ENCODE results near the gene ASH1L.

ASH1L gene

GRCh38 chr1:155481741-155482241 is 80.8 kb downstream of the ASH1L start:
- no peak overlapping the region for H3K9ac ChIP-seq (ENCODE audit: low read depth, low read length)
- no peaks in the 10 kb centered on the region for H3K36me3 ChIP-seq (ENCODE audit: control insufficient read depth, insufficient read depth, low read length)
- no peaks in the 10 kb centered on the region for H3K9me3 ChIP-seq (ENCODE audit: control insufficient read depth, insufficient read depth, low read length)
- H3K27me3 ChIP-seq (ENCODE audit: control insufficient read depth, insufficient read depth, low read length): no peaks in the 10 kb centered on the region
- no peaks in the 10 kb centered on the region for H3K4me1 ChIP-seq (ENCODE audit: control insufficient read depth, insufficient read depth, low read length)
- no peak overlapping the region for H3K4me3 ChIP-seq (ENCODE audit: low read depth, low read length)

- H3K9ac ChIP-seq (ENCODE audit: low read depth, low read length): no peak overlapping the region
- H3K9me3 ChIP-seq (ENCODE audit: control insufficient read depth, insufficient read depth, low read length): no peaks in the 10 kb centered on the region
- H3K4me1 ChIP-seq (ENCODE audit: control insufficient read depth, insufficient read depth, low read length): no peaks in the 10 kb centered on the region
- no peaks in the 10 kb centered on the region for H3K27me3 ChIP-seq (ENCODE audit: control insufficient read depth, insufficient read depth, low read length)
- no peak overlapping the region for H3K4me3 ChIP-seq (ENCODE audit: low read depth, low read length)
- no peaks in the 10 kb centered on the region for H3K36me3 ChIP-seq (ENCODE audit: control insufficient read depth, insufficient read depth, low read length)
These were observed 83.4 kb downstream of the ASH1L start for GRCh38 chr1:155479205-155479604.

GRCh38 chr1:155478270-155478852 is 84.2 kb downstream of the ASH1L start:
- Histone ChIP-seq H3K4me1 (ENCODE audit: control insufficient read depth, insufficient read depth, low read length) (no peaks in the 10 kb centered on the region), H3K4me3 (ENCODE audit: low read depth, low read length) (no peak overlapping the region), H3K36me3 (ENCODE audit: control insufficient read depth, insufficient read depth, low read length) (no peaks in the 10 kb centered on the region), H3K9me3 (ENCODE audit: control insufficient read depth, insufficient read depth, low read length) (no peaks in the 10 kb centered on the region), H3K9ac (ENCODE audit: low read depth, low read length) (no peak overlapping the region), H3K27me3 (ENCODE audit: control insufficient read depth, insufficient read depth, low read length) (no peaks in the 10 kb centered on the region)

- H3K4me3 ChIP-seq (ENCODE audit: low read depth, low read length): no peak overlapping the region
- no peaks in the 10 kb centered on the region for H3K4me1 ChIP-seq (ENCODE audit: control insufficient read depth, insufficient read depth, low read length)
- no peak overlapping the region for H3K9ac ChIP-seq (ENCODE audit: low read depth, low read length)
- H3K9me3 ChIP-seq (ENCODE audit: control insufficient read depth, insufficient read depth, low read length): peaks cover 5% of the 10 kb centered on the region
- H3K36me3 ChIP-seq (ENCODE audit: control insufficient read depth, insufficient read depth, low read length): peaks cover 5% of the 10 kb centered on the region
- no peaks in the 10 kb centered on the region for H3K27me3 ChIP-seq (ENCODE audit: control insufficient read depth, insufficient read depth, low read length)
These were observed 88.5 kb downstream of the ASH1L start for GRCh38 chr1:155474146-155474545.

- Histone ChIP-seq H3K4me3 (ENCODE audit: low read depth, low read length) (no peak overlapping the region), H3K9ac (ENCODE audit: low read depth, low read length) (no peak overlapping the region), H3K36me3 (ENCODE audit: control insufficient read depth, insufficient read depth, low read length) (peaks cover 5% of the 10 kb centered on the region), H3K9me3 (ENCODE audit: control insufficient read depth, insufficient read depth, low read length) (peaks cover 5% of the 10 kb centered on the region), H3K4me1 (ENCODE audit: control insufficient read depth, insufficient read depth, low read length) (no peaks in the 10 kb centered on the region), H3K27me3 (ENCODE audit: control insufficient read depth, insufficient read depth, low read length) (no peaks in the 10 kb centered on the region)
These were observed 89.3 kb downstream of the ASH1L start for GRCh38 chr1:155473151-155473821.

GRCh38 chr1:155472491-155473083 is 90.0 kb downstream of the ASH1L start:
- Histone ChIP-seq H3K9me3 (ENCODE audit: control insufficient read depth, insufficient read depth, low read length) (peaks cover 5% of the 10 kb centered on the region), H3K36me3 (ENCODE audit: control insufficient read depth, insufficient read depth, low read length) (peaks cover 5% of the 10 kb centered on the region), H3K4me1 (ENCODE audit: control insufficient read depth, insufficient read depth, low read length) (no peaks in the 10 kb centered on the region), H3K27me3 (ENCODE audit: control insufficient read depth, insufficient read depth, low read length) (no peaks in the 10 kb centered on the region), H3K4me3 (ENCODE audit: low read depth, low read length) (no peak overlapping the region), H3K9ac (ENCODE audit: low read depth, low read length) (no peak overlapping the region)

- Histone ChIP-seq H3K9ac (ENCODE audit: low read depth, low read length) (no peak overlapping the region), H3K36me3 (ENCODE audit: control insufficient read depth, insufficient read depth, low read length) (peaks cover 5% of the 10 kb centered on the region), H3K4me3 (ENCODE audit: low read depth, low read length) (no peak overlapping the region), H3K27me3 (ENCODE audit: control insufficient read depth, insufficient read depth, low read length) (no peaks in the 10 kb centered on the region), H3K9me3 (ENCODE audit: control insufficient read depth, insufficient read depth, low read length) (peaks cover 5% of the 10 kb centered on the region), H3K4me1 (ENCODE audit: control insufficient read depth, insufficient read depth, low read length) (no peaks in the 10 kb centered on the region)
These were observed 90.7 kb downstream of the ASH1L start for GRCh38 chr1:155471891-155472290.

- no peak overlapping the region for H3K9ac ChIP-seq (ENCODE audit: low read depth, low read length)
- H3K4me3 ChIP-seq (ENCODE audit: low read depth, low read length): no peak overlapping the region
- H3K27me3 ChIP-seq (ENCODE audit: control insufficient read depth, insufficient read depth, low read length): no peaks in the 10 kb centered on the region
- H3K36me3 ChIP-seq (ENCODE audit: control insufficient read depth, insufficient read depth, low read length): peaks cover 5% of the 10 kb centered on the region
- no peaks in the 10 kb centered on the region for H3K4me1 ChIP-seq (ENCODE audit: control insufficient read depth, insufficient read depth, low read length)
- peaks cover 5% of the 10 kb centered on the region for H3K9me3 ChIP-seq (ENCODE audit: control insufficient read depth, insufficient read depth, low read length)
These were observed 91.6 kb downstream of the ASH1L start for GRCh38 chr1:155471026-155471425.

GRCh38 chr1:155466996-155467395 is 95.6 kb downstream of the ASH1L start:
- Histone ChIP-seq H3K4me1 (ENCODE audit: control insufficient read depth, insufficient read depth, low read length) (no peaks in the 10 kb centered on the region), H3K9me3 (ENCODE audit: control insufficient read depth, insufficient read depth, low read length) (peaks cover 4% of the 10 kb centered on the region), H3K9ac (ENCODE audit: low read depth, low read length) (no peak overlapping the region), H3K4me3 (ENCODE audit: low read depth, low read length) (no peak overlapping the region), H3K27me3 (ENCODE audit: control insufficient read depth, insufficient read depth, low read length) (no peaks in the 10 kb centered on the region), H3K36me3 (ENCODE audit: control insufficient read depth, insufficient read depth, low read length) (peaks cover 5% of the 10 kb centered on the region)

GRCh38 chr1:155466617-155466972 is 96.0 kb downstream of the ASH1L start:
- H3K9ac ChIP-seq (ENCODE audit: low read depth, low read length): no peak overlapping the region
- H3K27me3 ChIP-seq (ENCODE audit: control insufficient read depth, insufficient read depth, low read length): no peaks in the 10 kb centered on the region
- H3K4me3 ChIP-seq (ENCODE audit: low read depth, low read length): no peak overlapping the region
- no peaks in the 10 kb centered on the region for H3K4me1 ChIP-seq (ENCODE audit: control insufficient read depth, insufficient read depth, low read length)
- peaks cover 4% of the 10 kb centered on the region for H3K36me3 ChIP-seq (ENCODE audit: control insufficient read depth, insufficient read depth, low read length)
- H3K9me3 ChIP-seq (ENCODE audit: control insufficient read depth, insufficient read depth, low read length): peaks cover under 1% of the 10 kb centered on the region

GRCh38 chr1:155463865-155464650 is 98.5 kb downstream of the ASH1L start:
- H3K4me3 ChIP-seq (ENCODE audit: low read depth, low read length): no peak overlapping the region
- no peaks in the 10 kb centered on the region for H3K27me3 ChIP-seq (ENCODE audit: control insufficient read depth, insufficient read depth, low read length)
- H3K9me3 ChIP-seq (ENCODE audit: control insufficient read depth, insufficient read depth, low read length): no peaks in the 10 kb centered on the region
- no peaks in the 10 kb centered on the region for H3K4me1 ChIP-seq (ENCODE audit: control insufficient read depth, insufficient read depth, low read length)
- H3K9ac ChIP-seq (ENCODE audit: low read depth, low read length): no peak overlapping the region
- no peaks in the 10 kb centered on the region for H3K36me3 ChIP-seq (ENCODE audit: control insufficient read depth, insufficient read depth, low read length)

Measured in iPS-15b (cell line).